Hematopoietic multipotent progenitor cell treated with erythropoietin and hydrocortisone succinate and interleukin-3 and kit ligand, for 15 days (in vitro differentiated cells): Measurements from ENCODE around the gene EIF4G2.
"Not testable (repeated sequence)": the region's sequence is repeated elsewhere in the genome, so short reads cannot be mapped to it uniquely, and the experiment has no call there.

Experiments used
- DNase-seq: peaks from one replicate; pipeline ENCODE4 v3.0.0-alpha.2; 2015; ENCODE audit warnings: low spot score

The EIF4G2 gene

DNA sequence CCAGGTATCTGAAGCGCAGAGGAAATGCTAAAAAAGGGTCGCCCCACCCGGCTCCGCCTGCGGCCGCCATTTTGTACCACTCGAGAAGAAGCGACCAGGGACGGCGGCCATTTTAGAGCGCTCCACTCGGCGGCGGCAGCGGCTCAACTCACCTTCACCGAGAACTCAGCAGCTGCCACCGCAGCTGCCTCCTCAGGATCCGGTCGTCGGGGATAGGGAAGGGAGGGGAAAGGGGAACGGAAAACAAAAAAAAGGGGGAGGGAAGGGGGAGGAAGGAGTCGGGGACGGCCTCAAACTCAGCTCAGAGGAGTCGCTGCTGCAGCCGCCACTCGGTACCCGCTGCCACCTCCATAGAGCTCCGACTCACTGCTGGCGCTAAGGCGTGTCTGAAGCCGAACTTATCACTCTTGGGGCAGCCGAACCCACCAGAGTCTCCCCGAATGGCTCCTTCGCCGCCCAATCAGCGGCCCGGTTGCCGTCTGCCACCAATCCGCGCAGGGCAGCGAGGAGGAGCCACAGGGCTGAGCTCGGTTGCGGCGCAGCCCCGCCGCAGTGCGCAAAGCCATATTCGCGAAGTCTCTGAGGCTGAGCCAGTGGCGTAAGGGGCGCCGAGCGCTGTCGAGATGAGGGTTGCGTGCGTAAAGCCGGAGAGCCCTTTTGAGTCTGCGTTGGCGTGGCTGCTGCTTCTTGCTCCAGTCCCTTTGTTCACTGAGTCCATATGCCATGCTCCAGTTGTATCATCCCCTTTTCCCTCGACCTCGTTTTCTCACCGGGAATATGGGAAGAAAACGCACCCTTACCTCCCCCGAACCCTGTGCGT is at the start of gene EIF4G2:
Gene EIF4G2, minus strand, starts transcription at position 374 of the 820 bp plus-strand sequence.
- peak; percentile 99 for DNase-seq

DNA sequence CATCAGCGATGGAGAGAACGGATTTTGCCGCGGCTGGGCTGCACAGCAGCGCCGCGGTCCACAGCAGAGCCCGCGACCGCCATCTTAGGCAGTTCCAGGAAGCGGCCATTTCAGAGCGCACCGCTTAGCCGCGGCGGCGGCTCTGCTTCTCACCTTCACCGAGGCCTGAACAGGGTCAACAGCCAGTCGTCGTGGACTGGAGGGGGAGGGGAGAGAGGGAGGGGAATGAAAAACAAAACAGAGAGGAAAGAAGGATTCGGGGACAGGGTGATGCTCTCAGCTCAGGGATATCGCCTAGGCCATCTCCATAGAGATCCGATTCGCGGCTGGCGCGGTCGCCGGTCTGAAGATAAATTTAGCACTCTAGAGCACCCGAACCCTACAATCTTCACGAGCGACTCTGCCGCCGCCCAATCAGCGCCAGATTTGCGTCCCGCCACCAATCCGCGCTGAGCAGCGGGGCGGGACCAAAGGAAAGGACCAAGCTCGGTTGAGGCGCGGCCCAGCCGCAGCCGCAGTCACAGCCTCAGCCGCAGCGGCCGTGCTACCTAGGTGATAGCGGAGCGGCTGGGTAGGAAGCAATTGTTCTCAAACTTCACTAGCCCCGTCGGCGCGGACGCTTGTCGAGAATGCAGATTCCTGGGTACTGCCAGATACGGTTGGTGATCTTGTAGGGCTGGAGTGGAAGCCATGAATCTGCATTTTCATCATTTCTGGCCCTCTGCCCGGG is 49.1 kb upstream of the EIF4G2 start, which contains the start of gene ZBED5:
Gene ZBED5, minus strand, starts transcription at position 345 of the 730 bp plus-strand sequence. CDS start 3,108 bp downstream, outside the sequence.
- peak; percentile 94 for DNase-seq

DNA sequence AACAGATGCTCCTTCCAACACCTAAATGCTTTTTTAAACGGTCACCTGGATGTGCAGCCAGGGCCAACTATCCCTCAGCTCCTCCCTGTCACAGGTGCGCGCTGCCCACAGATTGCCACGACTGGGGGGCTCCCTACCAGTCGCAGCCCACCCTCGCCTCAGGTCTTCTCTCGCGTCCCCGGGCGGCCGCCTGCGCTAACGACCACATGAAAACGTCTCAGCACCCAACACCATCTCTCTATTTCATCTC is 48.7 kb upstream of the EIF4G2 start:
- no peak for DNase-seq

DNA sequence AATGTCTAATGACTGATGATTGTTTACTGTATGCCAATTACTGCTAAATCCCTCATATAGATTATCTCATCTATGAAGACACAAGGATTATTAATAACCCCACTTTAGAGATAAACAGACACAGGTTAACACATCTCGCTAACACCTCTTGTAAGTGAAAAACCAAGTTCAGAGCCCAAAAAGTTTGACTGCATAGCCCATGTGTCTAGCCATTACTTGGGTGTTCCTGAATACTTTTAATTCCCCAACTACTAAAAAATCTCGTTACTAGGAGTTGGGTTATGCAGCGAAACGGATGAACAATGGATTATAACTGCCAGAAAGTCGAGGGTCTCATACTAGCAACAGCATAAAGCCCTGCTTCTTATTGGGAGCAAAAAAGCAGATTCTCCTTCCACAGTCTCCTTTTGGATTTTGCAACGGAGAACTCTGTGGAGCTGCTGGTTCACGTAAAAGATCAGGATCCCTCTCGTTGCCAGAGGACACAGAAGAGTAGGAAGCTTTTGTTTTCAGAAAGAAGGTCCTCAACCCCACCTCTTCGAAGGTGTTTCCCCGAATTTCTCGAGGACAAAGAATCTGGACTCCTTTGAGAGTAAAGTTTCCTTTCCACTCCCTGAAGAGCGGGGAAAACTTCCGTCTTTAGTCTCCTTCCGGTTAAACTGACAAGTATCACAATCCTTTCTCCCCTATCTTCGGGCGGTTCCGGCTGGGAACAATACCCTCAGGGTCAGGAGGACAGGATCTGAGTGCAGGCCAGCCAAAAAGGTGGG is 48.1 kb upstream of the EIF4G2 start:
- DNase-seq = peak; percentile 25

DNA sequence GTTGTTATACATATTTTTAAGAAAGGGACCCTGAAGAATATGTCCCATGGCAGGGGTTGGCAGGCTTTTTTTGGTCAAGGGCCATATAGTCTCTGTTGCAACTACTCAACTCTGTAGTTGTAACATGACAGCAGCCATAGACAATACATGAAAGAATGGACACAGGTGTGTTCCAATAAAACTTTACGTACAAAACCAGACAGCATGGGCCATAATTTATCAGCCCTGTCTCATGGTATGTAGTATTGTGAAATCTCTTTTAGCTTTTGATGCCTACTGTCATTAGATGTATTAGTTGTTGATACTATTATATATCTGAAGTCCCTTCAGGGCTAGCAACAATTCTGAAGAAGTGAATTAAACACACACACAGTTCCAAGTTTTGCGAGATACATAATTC is 46.6 kb upstream of the EIF4G2 start:
- no peak for DNase-seq

- no peak for DNase-seq
Observed at GRCh38 chr11:10847960-10848860, 39.5 kb upstream of the EIF4G2 start.

GRCh38 chr11:10846660-10847059 is 37.9 kb upstream of the EIF4G2 start:
- no peak for DNase-seq

DNA sequence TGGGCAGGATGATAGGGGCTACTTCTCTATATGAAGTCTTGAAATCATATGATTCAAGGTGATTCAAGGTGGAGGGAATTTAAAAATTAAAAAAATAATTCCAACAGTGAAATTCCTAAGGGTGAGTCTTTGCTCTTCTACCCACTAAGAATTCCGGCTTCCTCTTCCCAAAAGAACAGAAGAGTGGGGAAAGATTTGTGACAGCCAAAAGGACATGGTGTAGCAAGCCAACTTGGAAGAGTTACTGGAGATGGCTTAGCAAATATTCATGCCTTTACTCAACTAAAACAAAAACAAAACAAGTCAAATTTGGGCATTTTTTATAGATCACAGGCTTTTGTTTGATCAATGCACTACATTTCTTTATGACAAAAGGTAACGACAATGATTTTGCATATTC is 36.9 kb upstream of the EIF4G2 start:
- no peak for DNase-seq

GRCh38 chr11:10844796-10845195 is 36.1 kb upstream of the EIF4G2 start:
- no peak for DNase-seq

DNA sequence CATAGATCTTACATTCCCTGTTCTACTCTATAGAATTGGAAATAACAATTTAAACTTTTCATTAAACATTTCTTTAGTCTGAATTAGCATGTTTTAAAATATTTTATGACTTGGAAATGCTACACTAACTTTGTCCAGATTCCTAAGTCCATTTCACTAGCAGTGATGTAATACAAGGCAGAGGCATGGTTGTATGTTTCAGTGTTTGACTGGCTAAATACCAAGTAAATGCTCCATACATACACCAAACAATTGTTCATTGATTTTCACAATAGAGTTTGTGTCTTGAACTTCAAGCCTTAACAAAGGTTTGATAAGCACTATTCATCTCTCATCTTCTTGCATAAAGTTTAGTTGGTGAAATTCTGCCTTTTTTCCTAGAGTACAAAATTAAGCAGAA is 35.6 kb upstream of the EIF4G2 start:
- DNase-seq = no peak

DNA sequence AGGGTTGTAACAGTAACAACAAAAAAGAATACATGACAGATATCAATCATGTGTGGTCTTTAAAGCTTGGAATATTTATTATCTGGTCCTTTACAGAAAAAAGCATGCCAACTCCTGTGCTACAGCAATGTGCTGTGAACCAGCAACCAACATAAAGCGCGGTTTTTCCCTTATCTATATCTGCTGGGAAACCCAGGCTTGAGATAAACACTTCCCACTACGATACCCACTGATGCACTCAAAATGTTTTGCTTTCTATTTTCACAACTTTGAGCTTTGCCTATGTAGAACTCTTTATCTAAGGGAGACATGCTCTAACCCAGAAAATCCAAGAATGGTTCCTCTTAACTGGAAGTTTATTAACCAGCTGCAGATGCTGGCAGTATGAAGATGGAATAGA is 30.2 kb upstream of the EIF4G2 start:
- no peak for DNase-seq

DNA sequence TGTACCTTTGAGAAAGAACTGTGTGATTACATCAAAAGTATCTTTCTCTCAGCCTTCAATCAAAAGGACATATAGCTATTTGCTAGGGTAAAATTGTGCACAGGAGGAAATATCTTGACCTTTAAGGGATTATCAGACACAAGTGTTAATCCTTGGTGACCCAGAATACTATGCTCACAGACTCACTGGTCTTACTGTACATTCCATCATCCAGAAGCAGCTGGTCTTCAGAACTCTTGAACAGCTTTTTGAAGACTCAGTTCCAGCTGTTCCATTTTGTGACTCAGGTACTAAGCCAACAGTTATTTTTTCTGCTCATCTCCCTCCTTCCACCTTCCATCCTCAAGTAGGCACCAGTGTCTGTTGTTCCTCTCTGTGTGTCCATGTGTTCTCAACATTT is 29.4 kb upstream of the EIF4G2 start:
- no peak for DNase-seq

GRCh38 chr11:10836884-10837283 is 28.2 kb upstream of the EIF4G2 start:
- not testable (repeated sequence) for DNase-seq

DNA sequence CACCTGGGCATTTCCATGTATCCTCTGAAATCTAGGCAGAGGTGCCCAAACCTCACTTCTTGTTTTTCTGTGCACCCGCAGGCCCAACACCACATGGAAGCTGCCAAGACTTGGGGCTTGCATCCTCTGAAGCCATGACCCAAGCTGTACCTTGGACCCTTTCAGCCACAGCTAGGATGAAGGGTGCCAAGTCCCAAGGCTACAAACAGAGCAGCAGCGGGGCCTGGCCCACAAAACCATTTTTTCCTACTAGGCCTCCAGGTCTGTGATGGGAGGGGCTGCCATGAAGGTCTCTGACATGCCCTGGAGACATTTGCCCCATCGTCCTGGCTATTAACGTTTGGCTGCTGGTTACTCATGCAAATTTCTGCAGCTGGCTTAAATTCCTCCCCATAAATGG is 20.4 kb upstream of the EIF4G2 start:
- DNase-seq = no peak

GRCh38 chr11:10828402-10828801 is 19.7 kb upstream of the EIF4G2 start:
- DNase-seq = no peak

DNA sequence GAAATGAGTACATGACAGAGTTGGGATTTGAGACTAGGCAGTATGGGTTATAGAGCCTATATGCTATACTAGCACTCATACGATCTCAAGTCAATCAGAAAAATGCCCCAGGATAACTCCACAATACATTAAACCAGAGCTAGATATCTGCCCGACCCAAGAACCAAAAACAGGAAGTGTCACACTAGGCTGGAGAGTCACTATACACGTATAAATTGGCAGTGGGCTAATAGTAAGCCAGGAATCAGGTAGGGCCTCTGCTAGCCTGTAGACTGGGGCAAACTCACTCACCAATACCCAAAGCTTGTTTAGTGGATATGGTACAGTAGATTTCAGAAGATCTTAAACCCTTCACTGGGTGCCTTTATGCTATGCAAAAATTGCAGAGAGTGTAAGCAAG is 16.2 kb upstream of the EIF4G2 start:
- DNase-seq = no peak

GRCh38 chr11:10823152-10823579 is 14.4 kb upstream of the EIF4G2 start:
- DNase-seq = peak; percentile 21

- not testable (repeated sequence) for DNase-seq
Observed at GRCh38 chr11:10822491-10822890, 13.8 kb upstream of the EIF4G2 start.

GRCh38 chr11:10818594-10818993 is 9.9 kb upstream of the EIF4G2 start:
- DNase-seq = no peak

GRCh38 chr11:10813945-10814344 is 5.2 kb upstream of the EIF4G2 start:
- DNase-seq = no peak

DNA sequence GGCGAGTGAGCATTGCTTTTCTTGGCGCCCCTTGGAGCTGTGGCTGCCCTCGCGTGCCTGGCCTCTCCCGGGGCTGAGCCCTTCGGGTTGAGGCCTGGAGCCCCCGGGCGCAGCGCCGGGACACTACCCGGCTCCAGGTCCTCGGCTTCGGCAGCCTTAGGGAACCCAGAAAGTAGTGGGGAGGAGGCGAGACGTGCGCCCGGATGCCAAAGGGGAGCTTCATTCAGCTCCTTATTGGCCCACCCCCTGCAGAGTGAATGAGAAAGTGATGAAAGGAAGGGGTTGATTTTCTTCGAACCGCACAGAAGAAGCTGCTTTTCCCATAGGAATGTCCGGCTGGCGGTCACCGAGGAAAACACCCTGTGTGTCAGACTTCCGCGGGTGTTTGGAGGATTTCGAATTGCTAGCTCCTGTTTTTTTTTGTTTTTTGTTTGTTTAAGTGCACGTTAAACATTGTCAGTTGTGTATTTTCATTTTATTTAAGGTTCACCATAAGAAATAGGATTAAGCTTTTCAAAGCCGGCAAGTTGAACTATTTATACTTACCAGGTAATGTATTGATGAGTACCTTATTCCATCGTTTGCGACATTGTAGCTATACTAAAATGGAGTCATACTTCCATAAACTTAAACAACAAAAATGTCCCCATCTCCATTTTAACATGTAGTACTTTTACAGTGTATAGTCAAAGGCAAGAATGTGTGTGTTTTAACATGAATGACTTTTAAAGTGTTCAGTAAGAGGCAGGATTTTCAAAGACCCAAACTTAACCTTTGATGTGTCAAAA is 841 bp upstream of the EIF4G2 start:
- DNase-seq = peak; percentile 46
